Stimulated activated CD8-positive, alpha-beta memory T cell treated with anti-CD3 and anti-CD28 coated beads, Interleukin-4, amount 100 ng/mL, for 24 hours (primary cell): ENCODE data around the gene HDLBP.

Experiments used
- DNase-seq: peaks from one replicate; pipeline ENCODE4 v3.0.0-alpha.2; 2020; ENCODE audit warnings: low read depth

HDLBP gene

DNA sequence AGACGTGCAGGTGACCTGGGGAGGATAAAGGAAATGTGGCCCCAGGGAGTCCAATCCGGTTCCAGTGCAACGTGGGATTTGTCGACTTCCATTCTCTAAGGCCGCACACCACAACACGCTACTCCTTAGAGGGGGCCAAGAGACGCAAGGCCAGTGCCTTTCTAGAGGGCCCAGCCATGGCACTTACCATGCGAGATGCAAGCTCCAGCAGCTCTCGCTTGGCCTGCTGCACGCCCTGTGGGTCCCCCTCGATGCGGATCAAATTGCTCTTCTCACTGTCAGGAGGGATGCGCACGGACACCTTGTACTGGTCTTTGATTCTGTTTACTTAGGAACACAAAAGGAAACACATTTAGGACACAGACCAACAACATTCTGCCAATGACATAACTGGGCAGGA lies 65.8 kb downstream of the HDLBP start:
- DNase-seq: no peak

DNA sequence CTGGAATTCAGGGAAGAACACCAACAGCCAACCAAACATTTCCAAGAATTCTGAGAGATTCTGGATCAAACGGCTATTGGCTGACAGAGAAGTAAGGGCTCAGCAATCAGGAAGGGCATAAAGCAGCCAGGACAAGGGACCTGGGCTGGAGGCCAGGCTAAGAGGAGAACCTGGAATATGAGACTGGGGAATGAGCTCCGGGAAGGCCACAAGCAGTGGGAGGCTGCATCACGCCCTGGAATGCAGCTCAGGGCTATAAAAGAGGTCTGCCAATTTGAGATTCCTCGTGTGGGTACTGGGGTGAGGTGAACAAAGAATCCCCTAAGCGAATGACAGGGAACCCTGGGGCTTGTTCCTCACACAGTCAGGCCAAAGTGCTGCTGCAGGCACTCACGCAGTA lies 66.6 kb downstream of the HDLBP start:
- DNase-seq: no peak

- DNase-seq: no peak
Observed at GRCh38 chr2:241248289-241248688, 67.2 kb downstream of the HDLBP start.

GRCh38 chr2:241244368-241244767 lies 71.1 kb downstream of the HDLBP start:
- DNase-seq: no peak

- DNase-seq: no peak
Observed at GRCh38 chr2:241242306-241242705, 73.2 kb downstream of the HDLBP start.

GRCh38 chr2:241241669-241242068 lies 73.8 kb downstream of the HDLBP start:
- no peak for DNase-seq

- no peak for DNase-seq
Observed at GRCh38 chr2:241240320-241241004, 75.0 kb downstream of the HDLBP start.

GRCh38 chr2:241239552-241240202 lies 75.8 kb downstream of the HDLBP start:
- no peak for DNase-seq

DNA sequence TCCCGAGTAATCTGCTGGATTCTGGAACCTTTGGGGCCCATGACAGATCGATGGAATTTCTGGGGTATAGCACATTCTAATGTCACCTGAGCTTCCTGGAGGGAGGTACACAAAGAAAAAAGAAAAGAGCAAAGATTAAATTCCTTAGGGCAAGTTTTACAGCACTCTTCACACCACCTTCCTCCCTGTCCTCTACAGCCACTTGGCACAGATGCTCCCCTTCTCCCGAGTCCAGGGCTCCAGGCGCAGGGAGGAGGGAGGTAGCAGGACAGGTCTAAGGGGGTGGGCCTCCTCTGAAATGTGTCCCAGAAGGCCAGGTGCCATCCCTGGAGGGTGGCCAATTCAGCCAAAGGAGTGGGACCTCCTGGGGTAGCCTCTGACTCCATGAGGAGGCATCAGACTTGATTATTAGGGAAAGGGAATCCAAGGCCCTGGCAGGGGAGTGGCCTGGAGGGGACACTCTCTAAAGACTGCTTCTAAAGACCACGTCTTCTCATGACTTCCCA lies 76.7 kb downstream of the HDLBP start:
- no peak for DNase-seq

GRCh38 chr2:241237949-241238371 lies 77.5 kb downstream of the HDLBP start:
- no peak for DNase-seq

DNA sequence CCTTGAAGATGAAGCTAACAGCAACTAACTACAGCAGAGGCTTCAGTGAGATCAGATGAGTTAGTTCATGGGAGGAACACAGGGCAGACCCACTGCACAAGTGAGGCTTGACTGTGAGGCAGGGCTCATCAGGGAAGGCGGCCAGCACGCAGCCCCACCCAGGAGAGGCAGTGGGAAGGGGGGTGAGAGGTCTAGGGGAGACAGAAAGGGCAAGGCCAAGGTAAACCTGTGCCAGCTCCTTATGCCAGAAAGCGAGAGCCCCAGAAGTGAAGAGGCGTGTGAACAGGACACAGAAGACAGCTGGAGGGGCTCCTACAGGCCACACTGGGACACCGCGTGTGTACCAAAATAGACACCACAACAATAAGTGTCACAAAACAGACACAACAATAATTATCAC lies 78.4 kb downstream of the HDLBP start:
- DNase-seq: no peak

GRCh38 chr2:241235859-241236593 lies 79.4 kb downstream of the HDLBP start:
- DNase-seq: no peak

DNA sequence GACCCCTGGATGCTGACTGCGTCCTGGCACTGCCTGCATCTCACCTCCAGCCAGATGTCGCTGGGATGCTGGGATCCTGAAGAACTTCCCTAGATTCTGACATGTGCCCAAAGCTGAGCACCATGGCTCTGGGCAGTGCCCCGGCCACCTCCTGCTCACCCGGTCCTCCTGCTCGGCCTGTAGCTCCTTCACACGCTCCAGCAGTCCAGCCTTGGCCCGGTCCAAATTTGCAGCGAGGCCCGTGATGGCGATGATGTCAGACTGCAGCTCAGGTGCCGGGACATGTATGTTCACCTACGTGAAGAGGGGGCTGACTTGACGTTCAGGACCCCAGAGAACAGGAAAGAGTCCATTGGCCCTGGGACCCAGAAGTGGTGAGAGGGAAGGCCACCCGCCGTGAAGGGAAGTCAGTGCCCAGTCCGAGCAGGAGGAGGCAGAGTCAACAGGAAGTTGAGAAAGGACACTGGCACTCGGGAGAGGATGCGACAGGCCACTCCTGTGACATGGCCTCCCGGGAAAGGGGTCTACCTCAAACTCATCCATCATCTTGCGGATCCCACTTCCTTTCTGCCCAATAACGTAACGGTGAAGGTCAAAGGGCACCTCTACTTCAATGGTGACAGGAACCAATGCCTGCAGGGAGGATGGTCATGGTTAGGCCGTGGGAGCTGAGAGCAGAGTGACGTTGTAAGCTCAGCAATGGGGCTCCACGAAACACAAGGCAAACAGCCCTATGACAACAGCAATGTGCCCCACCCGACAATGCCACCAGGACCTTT lies 80.3 kb downstream of the HDLBP start:
- no peak for DNase-seq

DNA sequence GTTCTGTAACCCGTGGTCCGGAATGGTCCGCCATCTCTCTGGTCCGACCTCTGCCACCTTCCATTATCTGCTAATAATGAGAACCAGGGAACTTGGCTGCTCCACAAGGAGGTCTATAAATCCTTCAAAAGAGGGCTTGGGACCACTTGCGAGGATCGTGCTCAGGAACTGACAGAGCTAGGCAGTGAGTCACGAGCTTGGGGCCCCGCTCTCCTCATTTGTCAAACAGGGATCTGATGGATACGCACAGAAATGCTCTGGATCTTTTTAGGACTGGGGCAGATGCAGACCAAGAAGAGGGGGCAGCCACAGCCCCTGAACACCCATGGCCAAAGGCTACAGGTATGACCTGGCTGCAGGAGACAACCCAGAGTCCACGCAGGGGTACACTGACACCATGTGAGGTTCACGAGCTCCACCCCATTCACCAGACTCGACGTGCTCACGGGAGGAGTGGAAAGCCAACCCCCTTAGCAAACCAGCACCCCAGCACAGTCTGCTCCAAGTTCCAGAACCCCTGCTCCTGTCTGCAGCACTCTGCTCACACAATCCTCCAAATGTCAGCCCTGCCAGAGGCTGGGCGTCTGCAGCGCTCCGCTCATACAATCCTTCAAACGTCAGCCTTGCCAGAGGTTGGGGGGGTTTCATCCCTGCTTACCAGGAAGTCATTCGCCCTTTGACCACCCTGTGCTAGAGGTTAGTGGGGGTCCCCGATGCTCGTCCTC lies 81.2 kb downstream of the HDLBP start:
- DNase-seq: no peak

- no peak for DNase-seq
Observed at GRCh38 chr2:241232736-241233575, 82.5 kb downstream of the HDLBP start.

GRCh38 chr2:241230435-241230834 lies 85.0 kb downstream of the HDLBP start:
- DNase-seq: no peak

DNA sequence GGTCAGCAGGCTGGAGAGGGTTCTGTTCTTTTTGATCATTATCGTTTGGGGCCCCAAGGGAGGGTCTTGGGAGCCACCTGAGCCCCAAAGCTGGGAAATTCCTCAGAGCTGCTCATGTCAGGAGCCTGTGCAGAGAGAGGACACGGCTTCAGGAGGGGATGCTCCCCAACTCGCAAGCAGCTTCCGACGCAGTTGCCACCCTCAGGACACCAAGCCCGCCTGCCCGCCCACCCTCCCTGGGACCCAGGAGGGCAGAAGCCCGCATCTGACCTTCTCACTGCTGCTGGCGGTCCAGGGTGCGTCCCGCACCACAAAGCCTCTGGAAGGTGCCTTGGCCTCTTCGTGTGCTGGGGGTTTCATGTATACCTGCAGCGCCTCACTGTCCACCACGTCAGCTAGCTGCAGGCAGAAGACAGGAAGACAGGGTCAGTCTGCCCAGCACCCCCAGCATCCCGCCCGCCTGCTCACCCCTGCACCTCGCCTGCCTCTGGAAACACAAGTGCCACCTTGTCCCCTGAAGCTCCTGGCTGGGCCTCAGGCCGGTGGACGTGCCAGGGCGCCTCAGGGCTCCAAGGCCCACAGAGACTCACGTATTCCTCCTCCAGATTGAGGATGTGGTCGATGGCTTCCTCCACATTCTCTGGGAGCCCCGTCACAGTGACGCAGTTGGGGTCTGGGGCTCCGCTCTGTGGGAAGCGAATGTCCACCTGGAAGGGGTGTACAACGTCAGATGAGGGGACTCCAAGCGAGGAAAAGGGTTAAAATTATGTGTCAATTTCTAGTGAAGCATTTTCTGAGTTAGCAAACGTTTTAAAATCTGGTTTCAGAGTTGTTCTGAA lies 85.7 kb downstream of the HDLBP start:
- DNase-seq: no peak

DNA sequence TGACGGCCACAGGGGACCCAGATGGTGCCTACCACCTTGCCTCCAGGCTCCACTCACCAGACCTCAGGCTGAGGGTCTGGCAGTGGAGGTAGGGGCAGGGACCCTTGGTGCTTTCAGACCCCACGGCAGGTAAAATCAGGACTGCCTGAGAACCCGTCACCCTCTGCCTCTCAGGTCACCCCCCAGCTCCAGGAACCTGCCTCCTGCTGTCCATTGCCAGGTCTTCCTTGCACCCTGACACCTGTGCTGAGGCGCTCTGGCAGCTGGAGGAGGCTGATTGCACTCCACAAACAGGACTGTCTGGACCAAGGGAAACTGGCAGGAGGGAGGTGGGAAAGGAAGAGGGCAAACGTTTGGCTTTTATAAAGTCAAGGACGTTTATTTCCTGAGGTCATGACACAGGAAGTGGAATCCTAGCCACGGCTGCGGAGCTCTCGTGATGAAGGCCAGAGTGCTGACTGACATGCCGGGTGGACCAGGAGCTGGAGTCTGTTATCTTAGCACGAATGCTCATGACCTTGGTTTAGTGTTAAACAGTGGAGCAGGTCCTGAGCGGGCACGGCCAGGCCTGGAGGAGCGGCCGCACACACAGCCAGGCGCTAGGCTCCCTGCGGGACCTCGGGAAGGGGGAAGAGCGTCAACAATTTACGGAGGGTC lies 86.5 kb downstream of the HDLBP start:
- no peak for DNase-seq
